Stomach (tissue), 9 donors: ENCODE measurements around the gene MRPL40. TPM values are rescaled to one million over a fixed set of nuclear protein-coding genes. Genes with fewer than 3 reads are reported as not detected.

ENCODE experiments used
- DNase-seq, 2 donors: peaks; one replicate each; pipeline versions ENCODE4 v3.0.0 to v3.0.0-alpha.2; 2013 to 2019
- H3K27ac ChIP-seq, 5 donors: fragments of 200-600 bp in 4 of 5; sonication (generic) in 4 of 5; one replicate each; pipeline ENCODE4 v1.5.1; 2013 to 2019; ENCODE audit warnings: mild to moderate bottlenecking in 1 of 5, moderate library complexity in 1 of 5
- H3K27me3 ChIP-seq, 3 donors: fragments of 200-600 bp; sonication (generic); one replicate each; pipeline ENCODE4 v1.5.1; 2017 to 2019; ENCODE audit warnings: mixed run types in 1 of 3
- H3K36me3 ChIP-seq, 4 donors: fragments of 200-600 bp; sonication (generic); 1 replicate in 3 of 4; 2 replicates in 1 of 4; pipeline ENCODE4 v1.5.1; 2016 to 2019
- H3K4me1 ChIP-seq, 4 donors: fragments of 200-600 bp; sonication (generic); one replicate each; pipeline ENCODE4 v1.5.1; 2016 to 2019
- H3K4me3 ChIP-seq, 4 donors: fragments of 200-600 bp; sonication (generic) in 3 of 4; one replicate each; pipeline ENCODE4 v1.5.1; 2016 to 2019; ENCODE audit warnings: mild to moderate bottlenecking in 1 of 4
- H3K9me3 ChIP-seq, 4 donors: fragments of 200-600 bp; sonication (generic); one replicate each; pipeline ENCODE4 v1.5.1; 2016 to 2019
- EP300 ChIP-seq: sonication (generic); formaldehyde crosslinking; IDR thresholded peaks from one replicate; pipeline ENCODE4 v1.6.1; 2017; ENCODE audit warnings: antibody characterized with exemption
- POLR2A ChIP-seq, 4 donors: fragments of 450-650 bp; IDR thresholded peaks; one replicate each; pipeline ENCODE4 v1.6.1; 2016; ENCODE audit warnings: antibody characterized with exemption in 4 of 4, control low read depth in 2 of 4, mild to moderate bottlenecking in 1 of 4, moderate library complexity in 1 of 4
- POLR2AphosphoS5 ChIP-seq, 3 donors: sonication (generic); formaldehyde crosslinking; IDR thresholded peaks; one replicate each; pipeline ENCODE4 v1.6.1; 2016; ENCODE audit warnings: antibody characterized with exemption in 3 of 3
- WGBS, 5 donors: extraction: QIAGEN DNeasy Blood & Tissue Kit in 3 of 5; methylation state at CpG; one replicate each; pipeline versions ENCODE4 v1.1.5 to v1.1.7; 2013 to 2018; 5-methylcytosine and 5-hydroxymethylcytosine counted together
- intact Hi-C: fragments of 100-400 bp; cut with DNase I; formaldehyde crosslinking; loops from one replicate; pipeline ENCODE4 v1.15.1; 2023; ENCODE audit warnings: low total_unique reads
- polyA plus RNA-seq, 3 donors: library from polyadenylated mRNA; stranded (reverse); fragments of 200-250 nt; gene quantifications; one replicate each; pipeline ENCODE4 v1.2.3, GENCODE V29; 2013
- total RNA-seq, 5 donors: library from RNA; depleted of rRNA; stranded (reverse); fragments of >200 nt; gene quantifications; one replicate each; pipeline versions ENCODE4 v1.1.0 to v1.2.3, GENCODE V29; 2014 to 2016
- TF ChIP-seq, protein P1 (sequence below), 7 experiments: fragments of 450-650 bp in 4 of 7; fragments of 200-600 bp in 3 of 7; sonication (generic) in 3 of 7; IDR thresholded peaks; one replicate each; pipeline ENCODE4 v1.5.1; 2016 to 2019; ENCODE audit warnings: antibody characterized with exemption in 7 of 7, control low read depth in 2 of 7, mild to moderate bottlenecking in 1 of 7
- donor health status: healthy with polysubstance abuse.
- donor health status: Bipolar disorder and iron deficiency.
- donor health status: healthy.

Gene MRPL40
- total and polyA plus RNA-seq, 8 donors, result 2.3 to 61.1 (median 23.3) TPM

DNA sequence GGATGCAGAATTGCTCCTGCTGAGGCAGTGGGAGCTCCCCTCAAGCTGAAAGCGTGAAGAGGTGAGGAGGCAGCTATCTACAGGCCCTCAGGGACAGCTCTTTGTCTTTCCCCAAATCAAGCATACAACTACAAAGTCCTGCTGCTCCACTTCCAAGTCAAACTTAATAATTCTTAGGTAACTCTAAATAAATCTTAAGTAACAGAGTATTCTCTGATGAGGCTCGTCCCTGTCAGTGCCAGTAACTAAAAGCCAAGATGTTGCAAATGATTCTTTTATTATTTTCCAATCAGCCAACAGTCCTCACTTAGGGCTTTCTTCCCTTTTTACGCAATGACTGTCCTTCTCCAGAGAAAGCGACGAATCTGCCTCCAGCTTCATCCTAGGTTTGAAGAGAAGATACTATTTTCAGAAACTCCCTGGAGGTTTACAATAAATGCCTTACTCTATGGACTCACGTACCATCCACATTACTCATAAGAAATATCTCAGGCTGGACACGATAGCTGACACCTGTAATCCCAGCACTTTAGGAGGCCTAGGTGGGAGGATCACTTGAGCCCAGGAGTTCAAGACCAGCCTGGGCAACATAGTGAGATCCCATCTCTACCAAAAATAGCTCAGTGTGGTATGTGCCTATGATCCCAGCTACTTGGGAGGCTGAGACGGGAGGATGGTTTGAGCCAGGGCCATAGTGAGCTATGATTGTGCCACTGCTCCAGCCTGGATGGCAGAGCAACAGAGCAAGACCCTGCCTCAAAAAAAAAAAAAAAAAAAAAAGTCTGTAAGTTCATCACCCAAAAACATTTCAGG lies 18.2 kb downstream of the MRPL40 start:
- no peaks in the 10 kb centered on the region for H3K27me3 ChIP-seq
- peaks cover 40 to 64% (median 55%) of the 10 kb centered on the region in 4 donors for H3K36me3 ChIP-seq
- H3K4me1 ChIP-seq, result peaks cover 12 to 29% (median 26%) of the 10 kb centered on the region in 4 donors
- DNase-seq, result no peak
- no peak overlapping the region for H3K4me3 ChIP-seq
- no peaks in the 10 kb centered on the region for H3K9me3 ChIP-seq
- TF ChIP-seq EP300, result no peak
- TF ChIP-seq POLR2AphosphoS5 (IDR thresholded peaks at IDR 0.05), result no peak
- TF ChIP-seq POLR2A (IDR thresholded peaks at IDR 0.05), result no peak
- TF ChIP-seq, protein P1, sequence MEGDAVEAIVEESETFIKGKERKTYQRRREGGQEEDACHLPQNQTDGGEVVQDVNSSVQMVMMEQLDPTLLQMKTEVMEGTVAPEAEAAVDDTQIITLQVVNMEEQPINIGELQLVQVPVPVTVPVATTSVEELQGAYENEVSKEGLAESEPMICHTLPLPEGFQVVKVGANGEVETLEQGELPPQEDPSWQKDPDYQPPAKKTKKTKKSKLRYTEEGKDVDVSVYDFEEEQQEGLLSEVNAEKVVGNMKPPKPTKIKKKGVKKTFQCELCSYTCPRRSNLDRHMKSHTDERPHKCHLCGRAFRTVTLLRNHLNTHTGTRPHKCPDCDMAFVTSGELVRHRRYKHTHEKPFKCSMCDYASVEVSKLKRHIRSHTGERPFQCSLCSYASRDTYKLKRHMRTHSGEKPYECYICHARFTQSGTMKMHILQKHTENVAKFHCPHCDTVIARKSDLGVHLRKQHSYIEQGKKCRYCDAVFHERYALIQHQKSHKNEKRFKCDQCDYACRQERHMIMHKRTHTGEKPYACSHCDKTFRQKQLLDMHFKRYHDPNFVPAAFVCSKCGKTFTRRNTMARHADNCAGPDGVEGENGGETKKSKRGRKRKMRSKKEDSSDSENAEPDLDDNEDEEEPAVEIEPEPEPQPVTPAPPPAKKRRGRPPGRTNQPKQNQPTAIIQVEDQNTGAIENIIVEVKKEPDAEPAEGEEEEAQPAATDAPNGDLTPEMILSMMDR (IDR thresholded peaks at IDR 0.05), result no peak
- 84 to 95% (median 90%) methylated on average over 8 of the region's 8 CpGs for WGBS, 5 donors
- intact Hi-C loops, result loop anchor here (10.0 kb wide), 1 partner anchor 266 kb away; no protein-coding TSS in a partner anchor
- H3K27ac ChIP-seq, result no peak overlapping the region

DNA sequence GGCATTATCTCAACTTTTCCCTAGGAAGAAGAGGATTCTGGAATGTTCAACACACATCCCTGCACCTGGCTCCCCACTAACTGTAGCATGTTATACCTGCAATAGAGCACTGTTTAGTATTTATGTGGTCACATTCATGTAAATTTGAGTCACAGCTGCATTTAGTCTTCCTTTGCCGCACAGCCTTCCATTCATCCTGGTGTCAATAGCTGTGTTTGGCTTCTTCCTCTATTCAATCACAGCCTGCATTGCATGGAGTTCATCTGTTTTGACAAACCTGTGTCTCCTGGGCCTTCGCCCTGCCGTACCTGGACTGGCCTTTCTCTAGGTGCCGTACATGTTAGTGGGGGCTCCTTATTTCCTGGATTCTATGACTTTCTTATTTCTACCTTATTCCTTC lies 19.2 kb downstream of the MRPL40 start:
- no peak for TF ChIP-seq POLR2AphosphoS5 (IDR thresholded peaks at IDR 0.05)
- no peak for TF ChIP-seq POLR2A (IDR thresholded peaks at IDR 0.05)
- TF ChIP-seq EP300, result no peak
- TF ChIP-seq, protein P1 (IDR thresholded peaks at IDR 0.05), result no peak
- H3K9me3 ChIP-seq, result no peaks in the 10 kb centered on the region
- WGBS, 5 donors, result 94 to 98% (median 97%) methylated on average over 4 of the region's 4 CpGs
- intact Hi-C loops, result loop anchor here (10.0 kb wide), 1 partner anchor 267 kb away; no protein-coding TSS in a partner anchor
- peaks cover 50 to 74% (median 65%) of the 10 kb centered on the region in 4 donors for H3K36me3 ChIP-seq
- no peaks in the 10 kb centered on the region for H3K27me3 ChIP-seq
- no peak overlapping the region for H3K4me3 ChIP-seq
- H3K27ac ChIP-seq, result no peak overlapping the region
- DNase-seq, result no peak
- peaks cover 2 to 19% (median 16%) of the 10 kb centered on the region in 4 donors for H3K4me1 ChIP-seq

DNA sequence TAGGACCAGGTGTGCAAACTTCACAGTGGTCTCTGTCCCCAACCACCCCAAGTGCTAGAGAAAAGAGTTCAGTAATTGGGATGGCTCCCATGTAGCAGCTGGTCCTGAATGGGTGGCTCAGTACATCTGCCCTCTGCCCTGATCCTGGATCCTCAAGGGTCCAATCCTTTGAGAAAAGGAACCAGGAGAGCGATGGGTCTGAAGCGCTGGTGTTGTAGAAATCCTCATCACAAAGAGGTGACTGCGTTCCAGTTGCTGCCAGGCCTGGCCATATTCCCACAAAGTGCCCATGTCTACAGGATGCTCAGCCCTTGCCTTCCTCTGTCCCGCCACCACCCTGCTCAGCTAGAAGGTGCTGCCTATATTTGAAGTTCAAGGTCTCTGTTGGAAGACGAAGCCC lies 21.4 kb downstream of the MRPL40 start:
- 84 to 99% (median 94%) methylated on average over 5 of the region's 5 CpGs for WGBS, 5 donors
- DNase-seq, result no peak
- no peak for TF ChIP-seq EP300
- no peak for TF ChIP-seq POLR2A (IDR thresholded peaks at IDR 0.05)
- TF ChIP-seq POLR2AphosphoS5 (IDR thresholded peaks at IDR 0.05), result no peak
- TF ChIP-seq, protein P1 (IDR thresholded peaks at IDR 0.05), result no peak
- H3K36me3 ChIP-seq, result peaks cover 70 to 95% (median 86%) of the 10 kb centered on the region in 4 donors
- H3K27ac ChIP-seq, result no peak overlapping the region
- intact Hi-C loops, result loop anchor here (10.0 kb wide), 1 partner anchor 269 kb away; no protein-coding TSS in a partner anchor
- no peaks in the 10 kb centered on the region for H3K27me3 ChIP-seq
- H3K4me3 ChIP-seq, result no peak overlapping the region
- peaks cover 0 to 7% (median 2%) of the 10 kb centered on the region in 4 donors for H3K4me1 ChIP-seq
- H3K9me3 ChIP-seq, result no peaks in the 10 kb centered on the region

DNA sequence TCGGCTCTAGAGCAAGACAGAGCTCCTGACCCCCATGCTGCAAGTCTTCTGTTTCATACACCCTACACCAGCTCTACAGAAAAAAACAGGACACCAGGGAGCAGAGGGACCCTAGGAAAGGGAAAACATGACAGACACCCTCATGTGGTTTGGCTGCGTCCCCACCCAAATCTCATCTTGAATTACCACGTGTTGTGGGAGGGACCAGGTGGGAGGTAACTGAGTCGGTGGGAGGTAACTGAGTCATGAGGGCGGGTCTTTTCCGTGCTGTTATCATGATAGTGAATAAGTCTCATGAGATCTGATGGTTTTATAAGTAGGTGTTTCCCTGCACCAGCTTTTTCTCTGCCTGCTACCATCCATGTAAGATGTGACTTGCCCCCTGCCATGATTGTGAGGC lies 21.8 kb downstream of the MRPL40 start:
- peaks cover 75 to 99% (median 90%) of the 10 kb centered on the region in 4 donors for H3K36me3 ChIP-seq
- 70 to 79% (median 75%) methylated on average over 6 of the region's 6 CpGs for WGBS, 5 donors
- no peaks in the 10 kb centered on the region for H3K27me3 ChIP-seq
- intact Hi-C loops, result loop anchor here (10.0 kb wide), 1 partner anchor 269 kb away; no protein-coding TSS in a partner anchor
- no peak overlapping the region for H3K27ac ChIP-seq
- no peaks in the 10 kb centered on the region for H3K9me3 ChIP-seq
- H3K4me3 ChIP-seq, result no peak overlapping the region
- no peak for DNase-seq
- H3K4me1 ChIP-seq, result peaks cover 0 to 3% (median 0%) of the 10 kb centered on the region in 4 donors
- TF ChIP-seq POLR2A (IDR thresholded peaks at IDR 0.05) (no peak), EP300 (no peak), POLR2AphosphoS5 (IDR thresholded peaks at IDR 0.05) (no peak)
- TF ChIP-seq, protein P1 (IDR thresholded peaks at IDR 0.05), result no peak
